Measurements from ENCODE around the gene SLC35A3.

The SLC35A3 gene

DNA sequence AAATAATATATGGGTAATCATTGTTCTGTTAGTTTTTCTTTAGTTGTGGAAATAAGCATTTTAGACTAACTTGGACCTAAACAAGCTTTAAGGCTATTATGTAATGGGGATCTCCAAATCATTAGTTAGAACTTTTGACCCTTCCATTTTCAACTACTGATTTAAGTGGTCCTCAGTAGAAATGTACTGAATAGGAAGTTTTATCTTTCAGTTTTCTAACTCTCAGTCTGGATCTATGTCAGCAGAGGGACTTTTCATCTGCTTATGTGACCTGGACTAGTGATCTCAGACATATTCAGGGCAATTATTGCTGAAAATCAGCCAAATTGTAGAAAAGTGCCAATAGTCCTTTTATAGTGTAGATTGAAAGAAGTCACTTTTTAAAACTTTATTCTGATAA is 106.9 kb downstream of the SLC35A3 start:
- no peak for DNase-seq (ENCODE audit: low read depth in 2 of 2)

DNA sequence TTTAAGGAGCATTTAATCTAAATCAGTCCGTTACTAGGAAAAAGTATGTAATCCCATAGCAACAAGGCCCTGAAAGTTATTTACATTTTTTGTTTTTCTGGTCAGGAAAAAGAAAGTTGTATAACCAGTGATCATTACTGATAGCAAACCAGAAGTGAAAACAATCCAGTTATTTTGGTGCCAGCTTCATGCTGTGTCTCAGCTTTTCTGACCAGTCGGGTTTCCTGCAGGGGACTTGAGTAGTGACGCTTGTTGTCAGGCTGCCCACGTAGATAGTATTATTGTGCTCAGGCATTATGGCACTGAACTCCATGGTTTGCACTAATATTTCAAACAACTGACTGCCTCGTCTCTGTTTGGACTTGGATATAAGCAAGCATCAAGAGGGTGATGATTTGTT is 107.7 kb downstream of the SLC35A3 start:
- DNase-seq (ENCODE audit: low read depth in 2 of 2) = no peak

DNA sequence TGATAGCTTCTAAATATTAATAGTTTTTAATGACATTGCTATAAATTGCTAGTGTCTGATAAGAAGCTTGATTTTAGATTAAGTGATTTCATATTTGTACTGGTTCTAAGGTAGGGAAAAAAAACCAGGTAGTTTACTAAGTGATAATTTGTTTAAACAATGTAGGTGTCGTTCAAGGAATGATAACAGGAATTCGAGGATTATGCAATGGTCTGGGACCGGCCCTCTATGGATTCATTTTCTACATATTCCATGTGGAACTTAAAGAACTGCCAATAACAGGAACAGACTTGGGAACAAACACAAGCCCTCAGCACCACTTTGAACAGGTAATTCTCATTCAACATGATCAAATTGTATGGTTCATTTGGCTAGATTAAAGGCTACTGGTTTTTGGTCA is 110.5 kb downstream of the SLC35A3 start:
- no peak for DNase-seq (ENCODE audit: low read depth in 2 of 2)

All from stimulated activated CD8-positive, alpha-beta memory T cell treated with anti-CD3 and anti-CD28 coated beads, Interleukin-2, amount 100 ng/mL, for 1 hour (primary cell).